Gastrocnemius medialis (tissue), 4 donors: ENCODE measurements around the gene KCNE1.
"Not testable (repeated sequence)": the region's sequence is repeated elsewhere in the genome, so short reads cannot be mapped to it uniquely, and the experiment has no call there.

Source experiments
- POLR2A ChIP-seq, 2 donors: fragments of 450-650 bp; IDR thresholded peaks; one replicate each; pipeline ENCODE4 v1.6.1; 2017; ENCODE audit warnings: antibody characterized with exemption in 2 of 2, mild to moderate bottlenecking in 2 of 2, moderate library complexity in 2 of 2
- TF ChIP-seq, protein P1 (sequence below), 5 experiments: fragments of 450-650 bp in 3 of 5; fragments of 200-600 bp in 2 of 5; sonication (generic) in 2 of 5; IDR thresholded peaks in 4 of 5; conservative IDR thresholded peaks in 1 of 5; 1 replicate in 4 of 5; 2 replicates in 1 of 5; pipeline ENCODE4 v1.5.1; 2016 to 2019; ENCODE audit warnings: antibody characterized with exemption in 5 of 5, mild to moderate bottlenecking in 3 of 5, moderate library complexity in 3 of 5

DNA sequence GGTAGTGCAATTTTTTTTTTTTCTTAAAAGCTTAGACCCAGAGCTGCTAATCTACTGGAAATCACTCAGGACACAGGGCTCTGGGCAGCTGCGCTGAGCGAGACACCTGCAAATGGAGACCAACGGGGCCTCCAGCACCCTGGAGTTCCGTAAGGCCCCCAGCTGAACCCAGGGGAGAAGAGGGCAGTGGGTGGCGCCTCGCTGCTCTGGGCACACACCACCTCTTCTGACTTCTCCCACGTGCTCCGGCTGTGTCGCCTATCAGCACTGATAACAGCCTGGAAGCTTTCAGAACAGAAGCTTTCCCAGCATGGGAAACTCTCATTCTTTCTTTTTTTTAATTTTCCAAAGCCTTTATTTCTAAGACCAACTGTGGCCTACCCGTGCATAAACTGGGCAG lies 56.4 kb downstream of the KCNE1 start:
- TF ChIP-seq, protein P1, sequence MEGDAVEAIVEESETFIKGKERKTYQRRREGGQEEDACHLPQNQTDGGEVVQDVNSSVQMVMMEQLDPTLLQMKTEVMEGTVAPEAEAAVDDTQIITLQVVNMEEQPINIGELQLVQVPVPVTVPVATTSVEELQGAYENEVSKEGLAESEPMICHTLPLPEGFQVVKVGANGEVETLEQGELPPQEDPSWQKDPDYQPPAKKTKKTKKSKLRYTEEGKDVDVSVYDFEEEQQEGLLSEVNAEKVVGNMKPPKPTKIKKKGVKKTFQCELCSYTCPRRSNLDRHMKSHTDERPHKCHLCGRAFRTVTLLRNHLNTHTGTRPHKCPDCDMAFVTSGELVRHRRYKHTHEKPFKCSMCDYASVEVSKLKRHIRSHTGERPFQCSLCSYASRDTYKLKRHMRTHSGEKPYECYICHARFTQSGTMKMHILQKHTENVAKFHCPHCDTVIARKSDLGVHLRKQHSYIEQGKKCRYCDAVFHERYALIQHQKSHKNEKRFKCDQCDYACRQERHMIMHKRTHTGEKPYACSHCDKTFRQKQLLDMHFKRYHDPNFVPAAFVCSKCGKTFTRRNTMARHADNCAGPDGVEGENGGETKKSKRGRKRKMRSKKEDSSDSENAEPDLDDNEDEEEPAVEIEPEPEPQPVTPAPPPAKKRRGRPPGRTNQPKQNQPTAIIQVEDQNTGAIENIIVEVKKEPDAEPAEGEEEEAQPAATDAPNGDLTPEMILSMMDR (IDR thresholded peaks at IDR 0.05 in 4 of 5, conservative IDR thresholded peaks at IDR 0.05 in 1 of 5), result not testable (repeated sequence)
- not testable (repeated sequence) for TF ChIP-seq POLR2A (IDR thresholded peaks at IDR 0.05)
